DND-41 (cell line): ENCODE data around the gene RBFOX1.

Source experiments
- ATAC-seq: fragments of 200-7000 bp; cut with Tn5 transposase; 3 replicates; pipeline ENCODE4 v1.9.1; 2021; ENCODE audit warnings: low read depth; ENCODE audit not compliant: insufficient read depth
- DNase-seq: peaks from one replicate; pipeline ENCODE4 v3.0.0-alpha.2; 2020
- H2AFZ ChIP-seq: 2 replicates; pipeline ENCODE4 v1.6.0; 2012; ENCODE audit warnings: low read depth, low read length
- H3K27ac ChIP-seq: 2 replicates; pipeline ENCODE4 v1.5.1; 2012; ENCODE audit warnings: low read length, inconsistent platforms
- H3K27me3 ChIP-seq: fragments of 200-600 bp; sonication (generic); 2 replicates; pipeline ENCODE4 v1.6.0; 2012; ENCODE audit warnings: low read length, mild to moderate bottlenecking, inconsistent platforms; ENCODE audit not compliant: insufficient read depth, poor library complexity
- H3K36me3 ChIP-seq: 2 replicates; pipeline ENCODE4 v1.5.1; 2012; ENCODE audit warnings: low read length, inconsistent platforms; ENCODE audit not compliant: insufficient read depth
- H3K4me1 ChIP-seq: 2 replicates; pipeline ENCODE4 v1.5.1; 2012; ENCODE audit warnings: mild to moderate bottlenecking, low read length; ENCODE audit not compliant: insufficient read depth
- H3K4me2 ChIP-seq: 2 replicates; pipeline ENCODE4 v1.6.0; 2012; ENCODE audit warnings: mild to moderate bottlenecking, moderate library complexity, low read length, inconsistent platforms; ENCODE audit not compliant: insufficient read depth
- H3K4me3 ChIP-seq, 2 experiments: fragments of 200-600 bp in 1 of 2; shearing (Covaris generic) in 1 of 2; 2 replicates each; pipeline ENCODE4 v1.5.1; 2012 to 2016; ENCODE audit warnings: inconsistent platforms in 2 of 2, low read length in 2 of 2, mild to moderate bottlenecking in 2 of 2, low read depth in 1 of 2, moderate library complexity in 1 of 2
- H3K79me2 ChIP-seq: 2 replicates; pipeline ENCODE4 v1.6.0; 2012; ENCODE audit warnings: low read length, inconsistent platforms; ENCODE audit not compliant: insufficient read depth
- H3K9ac ChIP-seq: 2 replicates; pipeline ENCODE4 v1.6.0; 2012; ENCODE audit warnings: low read depth, mild to moderate bottlenecking, inconsistent platforms, low read length, moderate library complexity
- H3K9me3 ChIP-seq: 2 replicates; pipeline ENCODE4 v1.5.1; 2012; ENCODE audit warnings: low read length, moderate library complexity, mild to moderate bottlenecking, inconsistent platforms; ENCODE audit not compliant: insufficient read depth, severe bottlenecking
- H4K20me1 ChIP-seq: 2 replicates; pipeline ENCODE4 v1.6.0; 2012; ENCODE audit warnings: low read length; ENCODE audit not compliant: insufficient read depth
- CTCF ChIP-seq: IDR thresholded peaks from 2 replicates; pipeline ENCODE4 v1.5.1; 2012; ENCODE audit warnings: borderline replicate concordance, low read length, moderate library complexity, mild to moderate bottlenecking; ENCODE audit not compliant: poor library complexity, severe bottlenecking; ENCODE audit errors: extremely low read depth
- EZH2 ChIP-seq: IDR thresholded peaks from 3 replicates; pipeline ENCODE4 v1.6.1; 2012; ENCODE audit warnings: borderline replicate concordance, low read depth, mild to moderate bottlenecking, moderate library complexity, low read length, inconsistent platforms; ENCODE audit not compliant: severe bottlenecking

RBFOX1 gene

GRCh38 chr16:7314163-7314562 is 18.5 kb upstream of the RBFOX1 start:
- no peaks in the 10 kb centered on the region for H3K9me3 ChIP-seq
- no peak overlapping the region for H3K4me3 ChIP-seq
- H4K20me1 ChIP-seq: no peaks in the 10 kb centered on the region
- ATAC-seq (no peak), DNase-seq (no peak)
- no peak for TF ChIP-seq CTCF
- TF ChIP-seq EZH2: no peak
- no peaks in the 10 kb centered on the region for H3K36me3 ChIP-seq
- H3K79me2 ChIP-seq: no peaks in the 10 kb centered on the region
- H3K4me2 ChIP-seq: no peak overlapping the region
- H2AFZ ChIP-seq: no peak overlapping the region
- H3K9ac ChIP-seq: no peak overlapping the region
- no peak overlapping the region for H3K27ac ChIP-seq
- H3K4me1 ChIP-seq: no peaks in the 10 kb centered on the region
- no peaks in the 10 kb centered on the region for H3K27me3 ChIP-seq

- DNase-seq (no peak), ATAC-seq (no peak)
- no peak overlapping the region for H2AFZ ChIP-seq
- H3K79me2 ChIP-seq: no peaks in the 10 kb centered on the region
- H3K9me3 ChIP-seq: no peaks in the 10 kb centered on the region
- H3K9ac ChIP-seq: no peak overlapping the region
- TF ChIP-seq EZH2: no peak
- TF ChIP-seq CTCF: no peak
- H3K27me3 ChIP-seq: no peaks in the 10 kb centered on the region
- no peak overlapping the region for H3K4me3 ChIP-seq
- no peak overlapping the region for H3K27ac ChIP-seq
- H3K36me3 ChIP-seq: no peaks in the 10 kb centered on the region
- H4K20me1 ChIP-seq: no peaks in the 10 kb centered on the region
- no peak overlapping the region for H3K4me2 ChIP-seq
- H3K4me1 ChIP-seq: no peaks in the 10 kb centered on the region
Observed at GRCh38 chr16:7315813-7316212, 16.8 kb upstream of the RBFOX1 start.

GRCh38 chr16:7316281-7316888 is 16.3 kb upstream of the RBFOX1 start:
- H4K20me1 ChIP-seq: no peaks in the 10 kb centered on the region
- no peaks in the 10 kb centered on the region for H3K27me3 ChIP-seq
- no peaks in the 10 kb centered on the region for H3K79me2 ChIP-seq
- H3K4me2 ChIP-seq: no peak overlapping the region
- H3K4me1 ChIP-seq: no peaks in the 10 kb centered on the region
- no peaks in the 10 kb centered on the region for H3K36me3 ChIP-seq
- no peak for TF ChIP-seq EZH2
- no peak for TF ChIP-seq CTCF
- H3K9me3 ChIP-seq: no peaks in the 10 kb centered on the region
- no peak overlapping the region for H2AFZ ChIP-seq
- H3K9ac ChIP-seq: no peak overlapping the region
- ATAC-seq: no peak
- no peak for DNase-seq
- H3K27ac ChIP-seq: no peak overlapping the region
- no peak overlapping the region for H3K4me3 ChIP-seq
